H1 (cell line): Measurements from ENCODE around the gene ZBTB7B.

Source experiments
- CREB1 ChIP-seq: IDR thresholded peaks from 2 replicates; pipeline ENCODE4 v1.6.1; 2012; ENCODE audit warnings: inconsistent platforms
- CTCF ChIP-seq, 3 experiments: IDR thresholded peaks; 1 replicate in 2 of 3; 2 replicates in 1 of 3; pipeline versions ENCODE4 v1.5.1 to v1.6.1; 2011; ENCODE audit warnings: low read length in 3 of 3, mild to moderate bottlenecking in 3 of 3, inconsistent platforms in 2 of 3, low read depth in 1 of 3, moderate library complexity in 1 of 3; ENCODE audit not compliant: insufficient read depth in 1 of 3; ENCODE audit errors: control extremely low read depth in 1 of 3
- E2F6 ChIP-seq: IDR thresholded peaks from 2 replicates; pipeline ENCODE4 v1.6.1; 2012; ENCODE audit warnings: inconsistent platforms
- EP300 ChIP-seq, 2 experiments: IDR thresholded peaks; 1 replicate in 1 of 2; 2 replicates in 1 of 2; pipeline ENCODE4 v1.6.1; 2011 to 2012; ENCODE audit warnings: low read depth in 2 of 2, low read length in 2 of 2, mild to moderate bottlenecking in 2 of 2, borderline replicate concordance in 1 of 2, inconsistent platforms in 1 of 2, moderate library complexity in 1 of 2
- EZH2 ChIP-seq: fragments of 200-600 bp; sonication (generic); IDR thresholded peaks from 2 replicates; pipeline ENCODE4 v1.7.1; 2012; ENCODE audit warnings: low read depth, mild to moderate bottlenecking, moderate library complexity, low read length, inconsistent platforms; ENCODE audit not compliant: severe bottlenecking
- POLR2AphosphoS5 ChIP-seq: IDR thresholded peaks from 2 replicates; pipeline ENCODE4 v1.6.1; 2011; ENCODE audit warnings: low read depth, low read length
- SIN3A ChIP-seq, 2 experiments: IDR thresholded peaks in 1 of 2; conservative IDR thresholded peaks in 1 of 2; 2 replicates each; pipeline ENCODE4 v1.6.1; 2011 to 2012; ENCODE audit warnings: low read length in 2 of 2, improper control_type of control experiment in 1 of 2, low read depth in 1 of 2, mild to moderate bottlenecking in 1 of 2
- TAF1 ChIP-seq: IDR thresholded peaks from 2 replicates; pipeline ENCODE4 v1.6.1; 2011; ENCODE audit warnings: mild to moderate bottlenecking, low read depth, low read length
- USF2 ChIP-seq: IDR thresholded peaks from 2 replicates; pipeline ENCODE4 v1.6.1; 2011; ENCODE audit warnings: low read length, improper control_type of control experiment
- TF ChIP-seq, protein P1 (sequence below): IDR thresholded peaks from 2 replicates; pipeline ENCODE4 v1.6.1; 2012; ENCODE audit warnings: inconsistent platforms

DNA sequence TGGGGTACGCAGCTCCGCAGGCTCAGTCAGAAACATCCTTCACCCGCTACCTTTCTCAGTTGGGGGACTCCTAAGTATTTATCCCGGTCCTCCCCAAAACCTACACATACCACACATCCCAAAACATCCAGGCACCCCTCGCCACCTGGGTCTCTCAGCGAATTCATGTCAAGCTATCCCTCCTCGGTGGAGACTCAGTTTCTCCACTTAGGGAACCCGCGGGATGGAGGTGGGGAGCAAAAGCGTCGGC, 1.3 kb upstream of the ZBTB7B start:
- TF ChIP-seq, protein P1, sequence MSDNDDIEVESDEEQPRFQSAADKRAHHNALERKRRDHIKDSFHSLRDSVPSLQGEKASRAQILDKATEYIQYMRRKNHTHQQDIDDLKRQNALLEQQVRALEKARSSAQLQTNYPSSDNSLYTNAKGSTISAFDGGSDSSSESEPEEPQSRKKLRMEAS, result no peak
- TF ChIP-seq CTCF (IDR thresholded peaks at IDR 0.05; ENCODE audit: control extremely low read depth in 1 of 3, insufficient read depth in 1 of 3, low read depth in 1 of 3, low read length in 3 of 3), result no peak
- TF ChIP-seq POLR2AphosphoS5, result no peak
- no peak for TF ChIP-seq USF2
- TF ChIP-seq EZH2, result no peak
- no peak for TF ChIP-seq CREB1
- no peak for TF ChIP-seq SIN3A (conservative IDR thresholded peaks at IDR 0.05 in 1 of 2, IDR thresholded peaks at IDR 0.05 in 1 of 2; ENCODE audit: low read depth in 1 of 2, low read length in 2 of 2)
- no peak for TF ChIP-seq EP300 (IDR thresholded peaks at IDR 0.05; ENCODE audit: borderline replicate concordance in 1 of 2, low read depth in 2 of 2, low read length in 2 of 2)
- TF ChIP-seq TAF1, result no peak
- no peak for TF ChIP-seq E2F6
